A673 (cell line): ENCODE data around the gene ACOX3.

ENCODE experiments used
- EZH2 ChIP-seq: fragments of 200-600 bp; sonication (generic); IDR thresholded peaks from 2 replicates; pipeline ENCODE4 v1.6.1; 2017; ENCODE audit warnings: borderline replicate concordance, low read depth, mild to moderate bottlenecking, mixed read lengths, antibody characterized with exemption, low read length; ENCODE audit not compliant: poor library complexity, severe bottlenecking
- TF ChIP-seq, protein P1 (sequence below): fragments of 300-800, 200-600 bp; sonication (generic); conservative IDR thresholded peaks from 2 replicates; pipeline ENCODE4 v1.5.1; 2017; ENCODE audit warnings: low read depth, mild to moderate bottlenecking, antibody characterized with exemption, low read length, moderate library complexity, mixed read lengths

DNA sequence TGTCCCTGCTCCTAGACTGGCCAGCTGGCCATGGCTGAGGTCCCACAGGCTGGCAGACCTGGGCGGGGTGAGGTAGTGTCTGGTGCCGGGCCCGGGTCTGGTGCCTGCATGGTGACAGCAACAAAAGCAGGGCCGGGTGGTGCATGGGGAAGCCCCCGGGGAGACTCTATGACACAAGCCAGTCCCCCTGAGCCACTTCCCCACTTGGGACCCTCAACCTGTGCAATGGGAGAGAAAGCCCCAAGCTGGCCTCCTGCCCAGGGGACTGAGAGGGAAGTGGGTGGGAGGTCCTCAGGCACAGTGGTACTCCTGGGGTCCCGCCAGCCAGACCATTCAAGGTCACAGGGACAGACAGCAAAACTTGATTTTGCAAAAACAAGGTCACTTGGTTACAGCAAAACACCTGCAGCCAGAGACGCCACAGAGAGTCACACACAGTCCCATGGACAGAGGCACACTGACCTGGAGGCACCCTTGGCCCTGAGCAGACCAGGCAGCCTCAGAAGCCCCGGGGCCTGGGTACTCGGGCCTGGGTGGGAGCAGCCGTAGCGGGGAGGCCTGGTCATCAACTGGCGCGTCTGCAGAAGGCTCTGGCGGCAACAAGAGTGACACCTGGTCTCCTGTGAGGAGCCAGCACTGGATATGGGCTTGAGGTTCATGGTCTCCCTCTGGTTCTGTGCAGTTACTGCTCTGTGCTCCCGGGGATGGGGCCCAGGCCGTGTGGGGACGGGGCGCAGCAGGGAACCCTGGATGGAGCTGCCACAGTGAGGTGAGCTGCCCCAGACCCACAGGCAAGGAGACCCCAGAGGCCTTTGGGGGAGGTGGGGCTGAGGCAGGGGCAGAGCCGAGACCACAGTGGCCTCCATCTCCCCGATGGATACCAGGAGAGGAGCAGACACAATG lies 110.4 kb downstream of the ACOX3 start:
- TF ChIP-seq, protein P1, sequence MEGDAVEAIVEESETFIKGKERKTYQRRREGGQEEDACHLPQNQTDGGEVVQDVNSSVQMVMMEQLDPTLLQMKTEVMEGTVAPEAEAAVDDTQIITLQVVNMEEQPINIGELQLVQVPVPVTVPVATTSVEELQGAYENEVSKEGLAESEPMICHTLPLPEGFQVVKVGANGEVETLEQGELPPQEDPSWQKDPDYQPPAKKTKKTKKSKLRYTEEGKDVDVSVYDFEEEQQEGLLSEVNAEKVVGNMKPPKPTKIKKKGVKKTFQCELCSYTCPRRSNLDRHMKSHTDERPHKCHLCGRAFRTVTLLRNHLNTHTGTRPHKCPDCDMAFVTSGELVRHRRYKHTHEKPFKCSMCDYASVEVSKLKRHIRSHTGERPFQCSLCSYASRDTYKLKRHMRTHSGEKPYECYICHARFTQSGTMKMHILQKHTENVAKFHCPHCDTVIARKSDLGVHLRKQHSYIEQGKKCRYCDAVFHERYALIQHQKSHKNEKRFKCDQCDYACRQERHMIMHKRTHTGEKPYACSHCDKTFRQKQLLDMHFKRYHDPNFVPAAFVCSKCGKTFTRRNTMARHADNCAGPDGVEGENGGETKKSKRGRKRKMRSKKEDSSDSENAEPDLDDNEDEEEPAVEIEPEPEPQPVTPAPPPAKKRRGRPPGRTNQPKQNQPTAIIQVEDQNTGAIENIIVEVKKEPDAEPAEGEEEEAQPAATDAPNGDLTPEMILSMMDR = no peak
- TF ChIP-seq EZH2 = no peak
